Measurements from ENCODE around the gene MRPS12. TPM values are rescaled to one million over a fixed set of nuclear protein-coding genes. Genes with fewer than 3 reads are reported as not detected.

Gene MRPS12
- total RNA-seq, 1 experiment from 2014 or later = 82.5 TPM

DNA sequence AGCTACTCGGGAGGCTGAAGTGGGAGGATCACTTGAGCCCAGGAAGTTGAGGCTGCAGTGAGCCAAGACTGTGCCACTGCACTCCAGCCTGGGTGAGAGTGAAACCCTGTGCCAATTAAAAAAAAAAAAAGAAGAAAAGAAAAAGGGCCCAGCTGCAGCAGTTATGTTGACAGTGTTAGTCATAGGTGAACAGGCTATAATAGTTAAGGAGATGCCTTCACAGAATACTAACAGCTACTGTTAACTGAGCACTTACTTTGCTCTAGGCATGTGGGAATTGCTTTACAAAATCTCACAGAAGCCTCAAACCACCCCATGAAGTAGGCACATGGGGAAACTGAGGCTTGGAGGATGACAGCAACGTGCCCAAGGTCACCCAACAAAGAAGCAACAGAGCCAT is 40.9 kb downstream of the MRPS12 start:
- H3K4me1 ChIP-seq = peaks cover 8% of the 10 kb centered on the region
- ChIA-PET CTCF (interaction anchor here (0.6 kb wide), 1 partner anchor 40 kb away, joined by 9 read pairs; no protein-coding TSS in a partner anchor), POLR2A (no interaction called here)

DNA sequence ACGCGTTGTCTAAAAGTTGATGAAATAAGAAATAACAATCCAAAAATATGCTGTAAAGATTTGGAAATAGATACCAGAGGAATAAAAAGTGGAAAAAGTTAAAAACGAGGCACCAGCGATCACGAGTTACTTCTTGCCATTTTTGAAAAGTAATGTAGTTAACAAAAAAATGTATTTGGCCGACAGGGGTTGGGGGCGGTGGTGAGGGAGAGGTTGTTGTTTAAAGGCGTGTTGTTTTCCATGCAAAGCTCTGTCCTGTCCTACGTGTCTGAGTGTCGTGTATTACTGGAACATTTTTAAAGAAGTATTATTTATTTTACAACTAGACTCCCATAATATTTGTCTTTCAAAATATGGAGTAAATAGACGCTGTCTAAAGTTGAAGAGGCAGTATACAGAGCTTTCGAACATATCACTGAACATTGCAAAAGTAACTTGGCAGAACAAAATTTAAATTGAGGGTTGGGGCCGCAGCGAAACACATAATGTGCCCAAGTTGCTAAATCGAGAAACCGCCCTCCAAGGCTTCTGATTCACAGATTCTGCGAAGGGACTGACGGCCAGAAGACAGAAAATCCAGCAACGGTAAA is 44.0 kb downstream of the MRPS12 start:
- DNase-seq = peak in 1 of 2 experiments; percentile 28
- Mint-ChIP-seq H3K4me3 (ENCODE audit: unreplicated experiment) (peak overlapping the region; percentile 100), H3K27ac (ENCODE audit: unreplicated experiment) (peak overlapping the region; percentile 89), H3K4me1 (ENCODE audit: low read depth, unreplicated experiment) (no peaks in the 10 kb centered on the region), H3K9me3 (ENCODE audit: unreplicated experiment) (no peaks in the 10 kb centered on the region), H3K27me3 (ENCODE audit: insufficient read depth, unreplicated experiment) (no peaks in the 10 kb centered on the region), H3K36me3 (ENCODE audit: insufficient read depth, unreplicated experiment) (peaks cover 35% of the 10 kb centered on the region)
- BruUV-seq (replicated peaks) = no TSS peak
- ChIA-PET POLR2A (interaction anchor here (0.6 kb wide), 1 partner anchor 114 kb away, joined by 6 read pairs; no protein-coding TSS in a partner anchor), CTCF (interaction anchor here (0.6 to 2.4 kb wide), 4 partner anchors 12 to 418 kb away, joined by 3 to 15 read pairs (median 4); no protein-coding TSS in a partner anchor)
- no peaks in the 10 kb centered on the region; the same call in 1 of the 2 replicates for H3K36me3 ChIP-seq (ENCODE audit: control insufficient read depth, insufficient read depth, low read length)
- peaks cover 15% of the 10 kb centered on the region for H3K4me1 ChIP-seq
- TF ChIP-seq, protein P1, sequence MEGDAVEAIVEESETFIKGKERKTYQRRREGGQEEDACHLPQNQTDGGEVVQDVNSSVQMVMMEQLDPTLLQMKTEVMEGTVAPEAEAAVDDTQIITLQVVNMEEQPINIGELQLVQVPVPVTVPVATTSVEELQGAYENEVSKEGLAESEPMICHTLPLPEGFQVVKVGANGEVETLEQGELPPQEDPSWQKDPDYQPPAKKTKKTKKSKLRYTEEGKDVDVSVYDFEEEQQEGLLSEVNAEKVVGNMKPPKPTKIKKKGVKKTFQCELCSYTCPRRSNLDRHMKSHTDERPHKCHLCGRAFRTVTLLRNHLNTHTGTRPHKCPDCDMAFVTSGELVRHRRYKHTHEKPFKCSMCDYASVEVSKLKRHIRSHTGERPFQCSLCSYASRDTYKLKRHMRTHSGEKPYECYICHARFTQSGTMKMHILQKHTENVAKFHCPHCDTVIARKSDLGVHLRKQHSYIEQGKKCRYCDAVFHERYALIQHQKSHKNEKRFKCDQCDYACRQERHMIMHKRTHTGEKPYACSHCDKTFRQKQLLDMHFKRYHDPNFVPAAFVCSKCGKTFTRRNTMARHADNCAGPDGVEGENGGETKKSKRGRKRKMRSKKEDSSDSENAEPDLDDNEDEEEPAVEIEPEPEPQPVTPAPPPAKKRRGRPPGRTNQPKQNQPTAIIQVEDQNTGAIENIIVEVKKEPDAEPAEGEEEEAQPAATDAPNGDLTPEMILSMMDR (IDR thresholded peaks at IDR 0.05; ENCODE audit: insufficient read depth in 1 of 2, low read depth in 1 of 2, low read length in 1 of 2, severe bottlenecking in 1 of 2, unreplicated experiment in 1 of 2) = no peak
- intact Hi-C loops (cut with micrococcal nuclease; ENCODE audit: unreplicated experiment) = no loop called here
- peaks cover under 1% of the 10 kb centered on the region for H3K9me3 ChIP-seq
- peak overlapping the region; percentile 63 for H3K4me3 ChIP-seq (ENCODE audit: low read depth, low read length)
- H3K27me3 ChIP-seq (replicated peaks; ENCODE audit: control insufficient read depth, insufficient read depth, low read length) = no peaks in the 10 kb centered on the region

More for the DNA sequence above, 40.9 kb downstream of the MRPS12 start:
- no peaks in the 10 kb centered on the region for H3K4me1 Mint-ChIP-seq (ENCODE audit: low read depth, unreplicated experiment)
- intact Hi-C loops (cut with micrococcal nuclease; ENCODE audit: unreplicated experiment) = no loop called here
- H3K9me3 Mint-ChIP-seq (ENCODE audit: unreplicated experiment) = no peaks in the 10 kb centered on the region
- no peaks in the 10 kb centered on the region for H3K27me3 Mint-ChIP-seq (ENCODE audit: insufficient read depth, unreplicated experiment)
- H3K27ac Mint-ChIP-seq (ENCODE audit: unreplicated experiment) = no peak overlapping the region
- H3K36me3 Mint-ChIP-seq (ENCODE audit: insufficient read depth, unreplicated experiment) = peaks cover 35% of the 10 kb centered on the region
- TF ChIP-seq, protein P1 (IDR thresholded peaks at IDR 0.05; ENCODE audit: insufficient read depth in 1 of 2, low read depth in 1 of 2, low read length in 1 of 2, severe bottlenecking in 1 of 2, unreplicated experiment in 1 of 2) = no peak
- Histone ChIP-seq H3K27me3 (replicated peaks; ENCODE audit: control insufficient read depth, insufficient read depth, low read length) (no peaks in the 10 kb centered on the region), H3K9me3 (no peaks in the 10 kb centered on the region), H3K4me3 (ENCODE audit: low read depth, low read length) (no peak overlapping the region), H3K36me3 (ENCODE audit: control insufficient read depth, insufficient read depth, low read length) (no peaks in the 10 kb centered on the region; the same call in 1 of the 2 replicates)
- BruUV-seq (replicated peaks) = no TSS peak
- no peak for DNase-seq
- H3K4me3 Mint-ChIP-seq (ENCODE audit: unreplicated experiment) = no peak overlapping the region

DNA sequence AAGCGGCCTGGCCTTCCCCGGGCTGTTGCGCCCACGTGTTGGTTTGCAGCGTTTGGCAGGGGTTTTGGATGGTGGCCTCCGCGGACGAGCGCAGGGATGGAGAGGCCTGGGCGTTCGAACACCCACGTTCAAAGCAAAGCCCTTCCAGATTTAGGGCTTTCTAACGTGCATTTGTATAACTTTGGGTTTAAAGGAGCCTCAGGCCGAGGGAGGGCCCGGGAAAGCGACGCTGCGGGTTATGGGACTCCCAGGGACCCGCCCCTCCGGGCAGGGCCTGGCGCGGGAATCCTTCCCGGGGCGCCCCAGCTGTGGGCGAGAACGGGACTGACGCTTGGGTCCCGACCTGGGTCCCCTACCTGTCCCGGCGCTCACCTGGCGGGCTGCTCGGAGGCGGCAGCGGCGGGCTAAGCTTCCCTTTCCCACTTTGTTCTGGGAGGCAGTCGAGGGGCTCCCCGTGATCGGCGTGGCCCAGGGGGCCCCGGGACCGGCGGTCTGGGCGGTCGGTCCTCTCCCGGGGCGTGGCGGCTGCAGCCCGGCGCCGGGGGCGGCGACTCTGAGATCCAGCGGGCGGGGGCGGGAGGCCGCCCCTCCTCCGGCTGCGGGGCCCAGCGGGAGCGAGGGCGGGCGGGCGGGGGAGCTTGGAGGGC is 44.6 kb downstream of the MRPS12 start, which contains the start of gene FBXO17:
FBXO17 (minus strand) TSS at position 529 of the 647 bp plus-strand sequence. CDS start 25,423 bp downstream, outside the sequence.
- Histone ChIP-seq H3K36me3 (ENCODE audit: control insufficient read depth, insufficient read depth, low read length) (no peaks in the 10 kb centered on the region; the same call in 1 of the 2 replicates), H3K9me3 (peaks cover 7% of the 10 kb centered on the region), H3K4me1 (peaks cover 15% of the 10 kb centered on the region), H3K27me3 (replicated peaks; ENCODE audit: control insufficient read depth, insufficient read depth, low read length) (no peaks in the 10 kb centered on the region), H3K4me3 (ENCODE audit: low read depth, low read length) (peak within 1 kb of the TSS; percentile 63)
- H3K27me3 Mint-ChIP-seq (ENCODE audit: insufficient read depth, unreplicated experiment) = no peaks in the 10 kb centered on the region
- peak within 1 kb of the TSS; percentile 92 for H3K27ac Mint-ChIP-seq (ENCODE audit: unreplicated experiment)
- BruUV-seq (replicated peaks) = TSS peak; percentile 66
- peaks cover 4% of the 10 kb centered on the region for H3K9me3 Mint-ChIP-seq (ENCODE audit: unreplicated experiment)
- POLR2A ChIA-PET = interaction anchor here (1.0 to 1.3 kb wide), 3 partner anchors 13 to 56 kb away, joined by 5 to 12 read pairs (median 5); partner anchors contain the start of gene MRPS12
- DNase-seq = peak; percentile 75 to 87
- peak within 1 kb of the TSS; percentile 100 for H3K4me3 Mint-ChIP-seq (ENCODE audit: unreplicated experiment)
- CTCF ChIA-PET = interaction anchor here (0.6 to 2.4 kb wide), 16 partner anchors 8 to 573 kb away, joined by 3 to 15 read pairs (median 5); partner anchors contain the start of genes FAM98C, MRPS12 and SARS2
- H3K36me3 Mint-ChIP-seq (ENCODE audit: insufficient read depth, unreplicated experiment) = peaks cover 35% of the 10 kb centered on the region
- intact Hi-C loops (cut with micrococcal nuclease; ENCODE audit: unreplicated experiment) = no loop called here
- TF ChIP-seq, protein P1 (IDR thresholded peaks at IDR 0.05; ENCODE audit: insufficient read depth in 1 of 2, low read depth in 1 of 2, low read length in 1 of 2, severe bottlenecking in 1 of 2, unreplicated experiment in 1 of 2) = no peak
- no peaks in the 10 kb centered on the region for H3K4me1 Mint-ChIP-seq (ENCODE audit: low read depth, unreplicated experiment)

All from Caco-2 (cell line).